HG02970 (cell line): Measurements from ENCODE around the gene PLK1.

Experiments used
- ATAC-seq: cut with Tn5 transposase; IDR thresholded peaks from one replicate; pipeline ENCODE4 v1.9.1; 2021; ENCODE audit warnings: mild to moderate bottlenecking, moderate library complexity, moderate number of reproducible peaks; ENCODE audit not compliant: unreplicated experiment, low FRiP score

PLK1 gene

GRCh38 chr16:23679274-23679985, 741 bp downstream of the PLK1 start:
- no peak for ATAC-seq

GRCh38 chr16:23679986-23680336, 1.3 kb downstream of the PLK1 start:
- no peak for ATAC-seq

GRCh38 chr16:23682181-23682580, 3.5 kb downstream of the PLK1 start:
- ATAC-seq: no peak

- ATAC-seq: no peak
Observed at GRCh38 chr16:23683487-23683886, 4.8 kb downstream of the PLK1 start.

- no peak for ATAC-seq
Observed at GRCh38 chr16:23687034-23687808, 8.5 kb downstream of the PLK1 start.

- no peak for ATAC-seq
Observed at GRCh38 chr16:23689442-23690187, 10.9 kb downstream of the PLK1 start.

GRCh38 chr16:23690771-23691482, 12.2 kb downstream of the PLK1 start:
- ATAC-seq: no peak

GRCh38 chr16:23691483-23692189, 12.9 kb downstream of the PLK1 start:
- ATAC-seq: no peak

GRCh38 chr16:23692190-23692837, 13.6 kb downstream of the PLK1 start:
- no peak for ATAC-seq

- no peak for ATAC-seq
Observed at GRCh38 chr16:23694265-23694643, 15.6 kb downstream of the PLK1 start.

GRCh38 chr16:23694644-23695373, 16.1 kb downstream of the PLK1 start:
- no peak for ATAC-seq

- ATAC-seq: no peak
Observed at GRCh38 chr16:23695756-23696155, 17.1 kb downstream of the PLK1 start.

- ATAC-seq: no peak
Observed at GRCh38 chr16:23699100-23699499, 20.4 kb downstream of the PLK1 start.

GRCh38 chr16:23700093-23700492, 21.4 kb downstream of the PLK1 start:
- no peak for ATAC-seq

GRCh38 chr16:23700509-23700908, 21.8 kb downstream of the PLK1 start:
- no peak for ATAC-seq

- no peak for ATAC-seq
Observed at GRCh38 chr16:23701045-23701444, 22.4 kb downstream of the PLK1 start.

- no peak for ATAC-seq
Observed at GRCh38 chr16:23702951-23703350, 24.3 kb downstream of the PLK1 start.

GRCh38 chr16:23704772-23705516, 26.3 kb downstream of the PLK1 start:
- no peak for ATAC-seq
